Testis (tissue), 3 donors: ENCODE measurements around the gene NR6A1. TPM values are rescaled to one million over a fixed set of nuclear protein-coding genes. Genes with fewer than 3 reads are reported as not detected.
A peak's percentile ranks its signal among the peaks of the same experiment; 100 is the strongest.

Experiments used
- DNase-seq: peaks from one replicate; pipeline ENCODE4 v3.0.0-alpha.2; 2019
- H3K27ac ChIP-seq, 2 donors: fragments of 200-600 bp; sonication (generic); one replicate each; pipeline ENCODE4 v1.5.1; 2019
- H3K27me3 ChIP-seq: fragments of 200-600 bp; sonication (generic); one replicate; pipeline ENCODE4 v1.5.1; 2019
- H3K36me3 ChIP-seq: fragments of 200-600 bp; sonication (generic); one replicate; pipeline ENCODE4 v1.5.1; 2017; ENCODE audit warnings: low read depth; ENCODE audit errors: missing control alignments
- H3K4me1 ChIP-seq: fragments of 200-600 bp; sonication (generic); one replicate; pipeline ENCODE4 v1.5.1; 2019
- H3K4me3 ChIP-seq, 2 donors: fragments of 200-600 bp; sonication (generic); one replicate each; pipeline ENCODE4 v1.5.1; 2017 to 2019
- H3K9me3 ChIP-seq: fragments of 200-600 bp; sonication (generic); one replicate; pipeline ENCODE4 v1.5.1; 2017
- POLR2A ChIP-seq: fragments of 450-650 bp; IDR thresholded peaks from one replicate; pipeline ENCODE4 v1.6.1; 2017; ENCODE audit warnings: antibody characterized with exemption, mild to moderate bottlenecking, moderate library complexity
- WGBS, 2 donors: methylation state at CpG; one replicate each; pipeline ENCODE4 v1.1.5; 2018; 5-methylcytosine and 5-hydroxymethylcytosine counted together
- intact Hi-C: fragments of 100-400 bp; cut with DNase I; formaldehyde crosslinking; loops from one replicate; pipeline ENCODE4 v1.15.1; 2023; ENCODE audit warnings: low total_unique reads
- polyA plus RNA-seq: library from polyadenylated mRNA; stranded (reverse); fragments of 350-450 nt; fragmentation: Illumina TruSeq; extraction: RNeasy Lipid Tissue Mini Kit (QIAGEN cat#74804); gene quantifications from one replicate; pipeline ENCODE4 v1.2.3, GENCODE V29; 2014; ENCODE audit warnings: low read depth, low replicate concordance; ENCODE audit not compliant: insufficient read depth
- total RNA-seq, 2 donors: library from RNA; depleted of rRNA; stranded (reverse); fragments of >200 nt; gene quantifications; one replicate each; pipeline ENCODE4 v1.2.3, GENCODE V29; 2016
- TF ChIP-seq, protein P1 (sequence below), 3 experiments: fragments of 450-650 bp in 2 of 3; fragments of 200-600 bp in 1 of 3; sonication (generic) in 1 of 3; IDR thresholded peaks; one replicate each; pipeline ENCODE4 v1.5.1; 2016 to 2019; ENCODE audit warnings: antibody characterized with exemption in 3 of 3, mild to moderate bottlenecking in 2 of 3, moderate library complexity in 1 of 3

The NR6A1 gene
- total and polyA plus RNA-seq, 3 donors from 2014 or later = 54.6 to 100 (median 92.1) TPM

DNA sequence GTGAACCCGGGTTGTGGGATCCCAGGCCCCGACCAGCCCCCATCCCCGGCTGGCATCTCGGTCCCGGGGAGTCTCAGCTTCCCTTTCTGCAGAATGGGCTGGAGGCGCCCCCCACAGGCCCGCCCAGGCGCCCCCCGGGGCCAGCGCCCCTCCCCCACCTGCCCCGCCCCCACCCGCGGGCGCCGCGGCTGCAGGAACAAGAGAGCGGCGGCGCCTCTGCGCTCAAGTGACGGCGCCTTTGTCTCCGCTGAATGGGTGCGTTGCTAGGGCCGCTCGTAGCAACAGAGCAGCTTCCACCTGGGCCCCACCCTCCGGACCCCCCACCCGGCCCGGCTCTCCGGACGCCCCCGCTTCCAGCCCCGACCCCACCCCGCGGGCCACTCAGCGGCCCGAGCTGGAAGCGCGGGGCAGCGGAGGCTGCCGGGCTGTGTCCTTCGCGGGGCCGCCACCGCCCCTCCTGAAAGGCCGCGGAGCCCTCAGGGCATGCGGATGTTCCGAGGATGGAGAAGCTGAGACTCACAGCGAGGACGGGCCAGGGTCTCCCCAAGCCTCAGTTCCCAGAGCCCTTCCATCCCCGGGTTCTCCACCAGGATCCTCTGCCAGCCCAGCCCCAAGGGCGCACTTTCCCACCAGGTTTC, 293.3 kb downstream of the NR6A1 start:
- no peak overlapping the region for H3K27ac ChIP-seq
- no peaks in the 10 kb centered on the region for H3K9me3 ChIP-seq
- peak; percentile 48 for DNase-seq
- H3K4me3 ChIP-seq = peak overlapping the region; percentile 31 to 47
- 5 to 15% methylated on average over 4 to 34 of the region's 53 CpGs for WGBS, 2 donors
- H3K36me3 ChIP-seq = no peaks in the 10 kb centered on the region
- H3K4me1 ChIP-seq = no peaks in the 10 kb centered on the region
- TF ChIP-seq POLR2A = no peak
- TF ChIP-seq, protein P1, sequence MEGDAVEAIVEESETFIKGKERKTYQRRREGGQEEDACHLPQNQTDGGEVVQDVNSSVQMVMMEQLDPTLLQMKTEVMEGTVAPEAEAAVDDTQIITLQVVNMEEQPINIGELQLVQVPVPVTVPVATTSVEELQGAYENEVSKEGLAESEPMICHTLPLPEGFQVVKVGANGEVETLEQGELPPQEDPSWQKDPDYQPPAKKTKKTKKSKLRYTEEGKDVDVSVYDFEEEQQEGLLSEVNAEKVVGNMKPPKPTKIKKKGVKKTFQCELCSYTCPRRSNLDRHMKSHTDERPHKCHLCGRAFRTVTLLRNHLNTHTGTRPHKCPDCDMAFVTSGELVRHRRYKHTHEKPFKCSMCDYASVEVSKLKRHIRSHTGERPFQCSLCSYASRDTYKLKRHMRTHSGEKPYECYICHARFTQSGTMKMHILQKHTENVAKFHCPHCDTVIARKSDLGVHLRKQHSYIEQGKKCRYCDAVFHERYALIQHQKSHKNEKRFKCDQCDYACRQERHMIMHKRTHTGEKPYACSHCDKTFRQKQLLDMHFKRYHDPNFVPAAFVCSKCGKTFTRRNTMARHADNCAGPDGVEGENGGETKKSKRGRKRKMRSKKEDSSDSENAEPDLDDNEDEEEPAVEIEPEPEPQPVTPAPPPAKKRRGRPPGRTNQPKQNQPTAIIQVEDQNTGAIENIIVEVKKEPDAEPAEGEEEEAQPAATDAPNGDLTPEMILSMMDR (IDR thresholded peaks at IDR 0.05) = no peak
- no peaks in the 10 kb centered on the region for H3K27me3 ChIP-seq
- intact Hi-C loops = no loop called here

DNA sequence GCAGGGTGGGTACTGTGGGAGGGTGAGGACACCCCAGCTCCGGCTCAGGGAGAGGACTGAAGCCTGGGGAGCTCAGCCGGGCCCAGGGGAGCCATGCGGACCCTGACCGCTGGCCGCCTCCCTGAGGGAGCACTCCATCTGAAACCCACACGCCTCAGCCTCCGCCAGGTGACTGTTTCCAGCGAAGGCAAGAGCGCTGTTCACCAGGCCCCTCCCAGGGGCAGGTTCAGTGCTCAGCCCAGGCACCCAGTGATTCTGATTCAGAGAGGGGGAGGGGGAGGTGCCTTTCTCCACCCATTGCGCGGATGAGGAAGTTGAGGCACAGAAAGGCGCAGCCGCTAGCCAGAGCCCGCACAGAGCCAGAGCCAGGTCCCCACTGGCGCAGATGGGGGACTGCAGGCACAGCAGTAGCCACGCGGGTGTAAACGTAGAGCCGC, 293.9 kb downstream of the NR6A1 start:
- H3K4me3 ChIP-seq = peak overlapping the region; percentile 31 to 47
- H3K36me3 ChIP-seq = no peaks in the 10 kb centered on the region
- no peaks in the 10 kb centered on the region for H3K4me1 ChIP-seq
- no peak for DNase-seq
- intact Hi-C loops = no loop called here
- H3K27ac ChIP-seq = no peak overlapping the region
- WGBS, 2 donors = 29% methylated on average over 16 of the region's 19 CpGs; no CpG with 5 or more reads in 1 of the 2 donors
- H3K9me3 ChIP-seq = no peaks in the 10 kb centered on the region
- H3K27me3 ChIP-seq = no peaks in the 10 kb centered on the region
- TF ChIP-seq POLR2A = no peak
- TF ChIP-seq, protein P1 (IDR thresholded peaks at IDR 0.05) = no peak

DNA sequence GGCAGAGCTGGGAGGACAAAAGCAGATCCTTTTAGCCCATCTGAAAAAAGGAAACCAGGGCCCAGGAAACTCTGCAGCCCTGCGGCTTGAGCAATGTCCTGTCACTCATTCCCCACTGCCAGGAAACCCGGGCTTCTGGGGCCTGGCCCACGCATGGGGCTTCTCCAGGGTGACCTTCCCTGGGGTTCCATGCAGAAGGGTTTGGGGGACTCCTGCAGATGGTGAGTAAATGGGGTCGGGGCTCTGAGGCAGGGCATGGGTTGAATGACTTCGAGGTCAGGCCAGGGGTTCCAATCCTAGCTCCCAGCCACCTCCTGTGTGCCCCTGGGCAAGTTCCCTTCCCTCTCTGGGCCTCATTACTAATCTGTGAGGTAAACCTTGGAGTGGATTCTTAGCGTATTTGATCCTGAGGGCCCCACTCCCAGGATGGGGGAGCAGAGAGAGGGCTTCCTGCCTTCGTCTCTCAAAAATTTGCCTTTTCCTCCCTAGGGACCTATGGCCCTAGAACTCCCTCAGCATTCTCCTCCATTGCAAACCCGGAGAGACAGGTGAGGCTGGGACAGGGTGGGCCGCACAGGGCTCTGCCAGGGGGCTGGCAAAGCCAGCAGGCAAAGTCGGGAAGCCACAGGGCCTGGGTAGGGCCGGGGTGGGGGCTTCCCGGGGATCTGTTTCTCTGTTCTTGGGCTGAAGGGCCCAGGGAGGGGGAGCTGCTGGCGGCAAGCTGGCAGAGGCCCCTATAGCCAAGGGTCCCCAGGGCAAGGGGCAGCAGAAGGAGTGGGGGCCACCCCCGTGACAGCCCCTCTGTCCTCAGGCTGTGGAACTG, 295.0 kb downstream of the NR6A1 start:
- Histone ChIP-seq H3K4me1 (no peaks in the 10 kb centered on the region), H3K36me3 (no peaks in the 10 kb centered on the region), H3K27ac (no peak overlapping the region), H3K4me3 (no peak overlapping the region), H3K9me3 (no peaks in the 10 kb centered on the region), H3K27me3 (no peaks in the 10 kb centered on the region)
- intact Hi-C loops = no loop called here
- no peak for TF ChIP-seq POLR2A
- no peak for DNase-seq
- 83 to 84% methylated on average over 12 to 14 of the region's 14 CpGs for WGBS, 2 donors

DNA sequence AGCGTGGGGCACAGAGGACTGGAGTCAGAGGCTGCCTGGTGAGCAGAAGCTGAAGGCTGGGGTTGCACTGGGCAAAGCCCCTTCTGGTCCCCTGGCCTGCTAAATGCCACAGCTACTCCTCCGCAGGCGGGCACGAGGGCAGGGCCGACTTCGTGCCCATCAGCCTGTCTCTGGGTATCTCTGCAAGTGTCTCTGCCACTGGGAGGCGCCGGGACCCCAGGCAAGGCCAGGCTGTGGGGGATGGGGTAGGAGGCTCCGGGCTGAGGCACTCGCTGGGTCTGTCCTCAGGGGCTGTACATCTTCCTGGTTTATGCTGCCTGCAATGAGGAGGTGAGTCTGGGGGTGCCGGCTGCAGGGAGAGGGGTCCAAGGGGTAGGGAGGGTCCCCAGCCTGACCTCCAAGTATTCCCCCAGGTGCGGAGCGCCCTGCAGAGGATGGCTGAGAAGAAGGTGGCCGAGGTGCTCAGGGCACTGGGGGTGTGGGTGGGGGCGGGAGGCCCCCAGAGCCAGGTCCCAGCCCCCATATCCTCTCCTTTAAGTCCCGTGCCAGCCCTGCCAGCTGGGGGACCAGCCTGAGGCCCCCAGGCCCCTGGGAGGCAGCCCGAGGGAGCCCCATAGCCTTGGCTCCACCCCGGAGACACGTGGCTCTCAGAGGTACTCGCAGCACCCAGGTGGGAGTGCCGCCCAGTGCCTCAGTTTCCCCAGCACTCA, 295.8 kb downstream of the NR6A1 start:
- no peak for TF ChIP-seq POLR2A
- TF ChIP-seq, protein P1 (IDR thresholded peaks at IDR 0.05) = no peak
- Histone ChIP-seq H3K4me3 (no peak overlapping the region), H3K27me3 (no peaks in the 10 kb centered on the region), H3K36me3 (no peaks in the 10 kb centered on the region), H3K9me3 (no peaks in the 10 kb centered on the region), H3K27ac (no peak overlapping the region), H3K4me1 (no peaks in the 10 kb centered on the region)
- no peak for DNase-seq
- intact Hi-C loops = no loop called here
- 80 to 94% methylated on average over 3 to 16 of the region's 21 CpGs for WGBS, 2 donors

DNA sequence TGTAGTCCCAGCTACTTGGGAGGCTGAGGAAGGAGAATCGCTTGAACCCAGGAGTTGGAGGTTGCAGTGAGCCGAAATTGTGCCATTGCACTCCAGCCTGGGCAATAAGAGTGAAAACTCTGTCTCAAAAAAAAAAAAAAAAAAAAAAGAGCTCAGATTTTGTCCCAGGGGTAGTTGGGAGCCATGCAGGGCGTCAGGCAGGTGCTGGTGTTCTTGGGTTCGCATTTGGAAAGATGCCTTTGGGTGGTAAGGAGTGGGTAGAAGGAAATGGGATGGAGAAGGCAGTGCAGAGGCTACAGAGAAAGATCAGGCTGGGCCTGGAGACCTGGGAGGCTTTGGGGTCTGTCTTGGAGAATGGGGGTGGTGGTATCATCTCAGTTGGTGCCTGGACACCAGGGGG, 297.0 kb downstream of the NR6A1 start:
- no peaks in the 10 kb centered on the region for H3K4me1 ChIP-seq
- no peak for DNase-seq
- no peaks in the 10 kb centered on the region for H3K9me3 ChIP-seq
- H3K27me3 ChIP-seq = no peaks in the 10 kb centered on the region
- H3K27ac ChIP-seq = no peak overlapping the region
- 78 to 84% methylated on average over 4 of the region's 4 CpGs for WGBS, 2 donors
- no peak overlapping the region for H3K4me3 ChIP-seq
- intact Hi-C loops = no loop called here
- TF ChIP-seq, protein P1 (IDR thresholded peaks at IDR 0.05) = no peak
- no peak for TF ChIP-seq POLR2A
- no peaks in the 10 kb centered on the region for H3K36me3 ChIP-seq
